Measurements from ENCODE around the gene GIT2.
"Not testable (repeated sequence)": the region's sequence is repeated elsewhere in the genome, so short reads cannot be mapped to it uniquely, and the experiment has no call there.

The GIT2 gene

GRCh38 chr12:109995686-109996482 is at the start of gene GIT2:
GIT2 (minus strand) TSS chr12:109996368; CDS start chr12:109996224, 144 bp downstream.
- peak; percentile 92 for DNase-seq (ENCODE audit: low read depth)

- no peak for DNase-seq (ENCODE audit: low read depth)
These were observed 46.1 kb upstream of the GIT2 start for GRCh38 chr12:110042264-110042663.

- DNase-seq (ENCODE audit: low read depth): no peak
These were observed 43.1 kb upstream of the GIT2 start for GRCh38 chr12:110039085-110039807.

GRCh38 chr12:110038741-110039084 is 42.5 kb upstream of the GIT2 start:
- DNase-seq (ENCODE audit: low read depth): no peak

GRCh38 chr12:110037315-110037714 is 41.1 kb upstream of the GIT2 start:
- no peak for DNase-seq (ENCODE audit: low read depth)

GRCh38 chr12:110035534-110036104 is 39.5 kb upstream of the GIT2 start:
- no peak for DNase-seq (ENCODE audit: low read depth)

- DNase-seq (ENCODE audit: low read depth): no peak
These were observed 37.7 kb upstream of the GIT2 start for GRCh38 chr12:110033888-110034287.

GRCh38 chr12:110029290-110029815 is 33.2 kb upstream of the GIT2 start:
- no peak for DNase-seq (ENCODE audit: low read depth)

GRCh38 chr12:110028323-110028722 is 32.2 kb upstream of the GIT2 start:
- DNase-seq (ENCODE audit: low read depth): no peak

- DNase-seq (ENCODE audit: low read depth): no peak
These were observed 27.9 kb upstream of the GIT2 start for GRCh38 chr12:110024051-110024450.

- DNase-seq (ENCODE audit: low read depth): no peak
These were observed 27.2 kb upstream of the GIT2 start for GRCh38 chr12:110023059-110023980.

- no peak for DNase-seq (ENCODE audit: low read depth)
These were observed 24.8 kb upstream of the GIT2 start for GRCh38 chr12:110020956-110021355.

- DNase-seq (ENCODE audit: low read depth): no peak
These were observed 19.0 kb upstream of the GIT2 start for GRCh38 chr12:110015132-110015531.

GRCh38 chr12:110012659-110013058 is 16.5 kb upstream of the GIT2 start:
- DNase-seq (ENCODE audit: low read depth): no peak

GRCh38 chr12:110012137-110012536 is 16.0 kb upstream of the GIT2 start:
- DNase-seq (ENCODE audit: low read depth): no peak

GRCh38 chr12:110010853-110011723 is 14.9 kb upstream of the GIT2 start:
- no peak for DNase-seq (ENCODE audit: low read depth)

GRCh38 chr12:110008681-110009398 is 12.7 kb upstream of the GIT2 start:
- not testable (repeated sequence) for DNase-seq (ENCODE audit: low read depth)

- DNase-seq (ENCODE audit: low read depth): no peak
These were observed 11.7 kb upstream of the GIT2 start for GRCh38 chr12:110007881-110008280.

GRCh38 chr12:110006115-110006514 is 9.9 kb upstream of the GIT2 start:
- no peak for DNase-seq (ENCODE audit: low read depth)

- DNase-seq (ENCODE audit: low read depth): no peak
These were observed 9.3 kb upstream of the GIT2 start for GRCh38 chr12:110005319-110005973.
